ENCODE results near the gene C12orf76. TPM values are rescaled to one million over a fixed set of nuclear protein-coding genes. Genes with fewer than 3 reads are reported as not detected.

Gene C12orf76
- total and polyA plus RNA-seq, 9 of the 15 experiments (the other 6 are each of a cell fraction or from before 2014, with no cell fraction given) = 6.3 to 38.6 (median 12.3) TPM

DNA sequence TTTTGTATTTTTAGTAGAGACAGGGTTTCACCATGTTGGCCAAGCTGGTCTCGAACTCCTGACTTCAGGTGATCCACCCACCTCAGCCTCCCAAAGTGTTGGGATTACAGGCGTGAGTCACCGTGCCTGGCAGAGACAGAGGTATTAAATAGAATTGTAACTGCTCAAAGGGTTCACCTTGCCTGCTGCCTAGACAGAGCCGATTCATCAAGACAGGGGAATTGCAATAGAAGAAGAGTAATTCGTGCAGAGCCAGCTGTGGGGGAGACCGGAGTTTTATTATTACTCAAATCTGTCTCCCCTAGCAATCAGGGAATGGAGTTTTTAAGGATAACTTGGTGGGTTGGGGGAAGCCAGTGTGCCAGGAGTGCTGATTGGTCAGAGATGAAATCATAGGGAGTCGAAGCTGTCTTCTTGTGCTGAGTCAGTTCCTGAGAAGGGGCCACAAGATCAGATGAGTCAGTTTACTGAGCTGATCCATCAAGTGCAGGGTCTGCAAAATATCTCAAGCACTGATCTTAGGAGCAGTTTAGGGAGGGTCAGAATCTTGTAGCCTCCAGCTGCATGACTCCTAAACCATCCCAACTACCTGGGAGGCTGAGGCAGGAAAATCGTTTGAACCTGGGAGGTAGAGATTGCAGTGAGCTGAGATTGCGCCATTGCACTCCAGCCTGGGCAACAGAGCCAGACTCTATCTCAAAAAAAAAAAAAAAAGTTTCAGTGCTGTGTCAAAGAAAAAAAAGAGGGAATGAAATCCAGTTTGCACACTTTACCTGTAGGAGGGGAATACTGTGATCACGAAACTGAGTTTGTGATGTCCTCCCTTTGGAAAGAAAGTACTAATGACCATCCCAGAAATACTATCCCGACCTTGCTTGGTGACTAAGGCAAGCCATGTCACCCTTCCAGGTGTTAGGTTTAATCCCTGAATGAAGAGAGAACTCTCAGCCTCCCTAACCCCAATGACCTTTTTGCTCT is 7.3 kb upstream of the C12orf76 start (continued):
- TF ChIP-seq, protein P1, sequence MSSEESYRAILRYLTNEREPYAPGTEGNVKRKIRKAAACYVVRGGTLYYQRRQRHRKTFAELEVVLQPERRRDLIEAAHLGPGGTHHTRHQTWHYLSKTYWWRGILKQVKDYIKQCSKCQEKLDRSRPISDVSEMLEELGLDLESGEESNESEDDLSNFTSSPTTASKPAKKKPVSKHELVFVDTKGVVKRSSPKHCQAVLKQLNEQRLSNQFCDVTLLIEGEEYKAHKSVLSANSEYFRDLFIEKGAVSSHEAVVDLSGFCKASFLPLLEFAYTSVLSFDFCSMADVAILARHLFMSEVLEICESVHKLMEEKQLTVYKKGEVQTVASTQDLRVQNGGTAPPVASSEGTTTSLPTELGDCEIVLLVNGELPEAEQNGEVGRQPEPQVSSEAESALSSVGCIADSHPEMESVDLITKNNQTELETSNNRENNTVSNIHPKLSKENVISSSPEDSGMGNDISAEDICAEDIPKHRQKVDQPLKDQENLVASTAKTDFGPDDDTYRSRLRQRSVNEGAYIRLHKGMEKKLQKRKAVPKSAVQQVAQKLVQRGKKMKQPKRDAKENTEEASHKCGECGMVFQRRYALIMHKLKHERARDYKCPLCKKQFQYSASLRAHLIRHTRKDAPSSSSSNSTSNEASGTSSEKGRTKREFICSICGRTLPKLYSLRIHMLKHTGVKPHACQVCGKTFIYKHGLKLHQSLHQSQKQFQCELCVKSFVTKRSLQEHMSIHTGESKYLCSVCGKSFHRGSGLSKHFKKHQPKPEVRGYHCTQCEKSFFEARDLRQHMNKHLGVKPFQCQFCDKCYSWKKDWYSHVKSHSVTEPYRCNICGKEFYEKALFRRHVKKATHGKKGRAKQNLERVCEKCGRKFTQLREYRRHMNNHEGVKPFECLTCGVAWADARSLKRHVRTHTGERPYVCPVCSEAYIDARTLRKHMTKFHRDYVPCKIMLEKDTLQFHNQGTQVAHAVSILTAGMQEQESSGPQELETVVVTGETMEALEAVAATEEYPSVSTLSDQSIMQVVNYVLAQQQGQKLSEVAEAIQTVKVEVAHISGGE (CRISPR knock-in tag; IDR thresholded peaks at IDR 0.05) = 0 out of 6 replicates have a peak, but pooled peaks of 1 of the 3 experiments have one; percentile 42
- TF ChIP-seq ZNF121 (CRISPR knock-in tag; conservative IDR thresholded peaks at IDR 0.05) = peak; percentile 100

DNA sequence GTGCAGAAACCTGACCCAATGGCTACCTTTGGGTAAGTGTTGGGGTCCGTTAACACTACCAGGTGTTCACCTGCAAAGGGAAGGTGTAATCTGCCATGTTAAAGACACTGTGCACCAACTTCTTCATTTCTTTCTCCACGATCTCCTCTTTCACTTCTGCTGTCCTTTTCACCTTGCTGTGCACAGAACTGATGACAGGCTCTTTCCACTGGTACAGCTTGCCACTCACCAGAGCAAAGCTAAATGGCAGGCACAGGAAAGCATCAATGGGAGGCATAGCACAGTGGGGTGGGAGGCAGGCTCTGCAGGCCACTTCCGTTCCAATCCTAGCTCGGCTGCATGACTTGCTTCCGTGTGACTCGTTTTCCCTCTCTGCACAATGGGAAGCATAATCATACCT is 2.6 kb upstream of the C12orf76 start:
- no TSS peak for BruUV-seq (replicated peaks)
- H3K9me3 ChIP-seq (replicated peaks; ENCODE audit: control insufficient read depth, insufficient read depth, low read depth, low read length) = no peaks in the 10 kb centered on the region
- no peaks in the 10 kb centered on the region for H3K27me3 ChIP-seq (ENCODE audit: control insufficient read depth in 2 of 2, insufficient read depth in 2 of 2, low read length in 2 of 2)
- peak overlapping the region; percentile 47; the same call in 1 of the 2 replicates for H2AFZ ChIP-seq (ENCODE audit: low read depth, low read length)
- POLR2A ChIA-PET = no interaction called here
- intact Hi-C loops (cut with micrococcal nuclease) = no loop called here
- H3K9ac ChIP-seq (ENCODE audit: insufficient read depth in 1 of 2, low read depth in 2 of 2, low read length in 2 of 2) = peak overlapping the region in 1 of 2 experiments; percentile 72; a peak in 1 of 4 replicates
- CTCF ChIA-PET (ENCODE audit: low intra/inter-chr PET ratio) = no interaction called here
- peak overlapping the region; percentile 28; the same call in 1 of the 3 replicates for H3K27ac ChIP-seq (ENCODE audit: extremely low read depth, low read depth, low read length)
- ATAC-seq = no peak
- DNase-seq (ENCODE audit: extremely low read depth in 1 of 4, low spot score in 3 of 4) = no peak
- H3K4me1 ChIP-seq (replicated peaks in 1 of 2; ENCODE audit: control insufficient read depth in 2 of 2, insufficient read depth in 2 of 2, low read length in 2 of 2) = peaks cover 11 to 22% of the 10 kb centered on the region in 2 experiments
- peaks cover 17% of the 10 kb centered on the region for H3K79me2 ChIP-seq (ENCODE audit: control insufficient read depth, insufficient read depth, low read length)
- in situ Hi-C loops (cut with MboI) = no loop called here
- WGBS (ENCODE audit: insufficient coverage, low coverage, missing lambda C conversion rate) = 61% methylated on average over 6 of the region's 6 CpGs
- H3K4me2 ChIP-seq (ENCODE audit: insufficient read depth, low read length) = no peak overlapping the region; the same call in 1 of the 2 replicates
- H4K20me1 ChIP-seq (replicated peaks; ENCODE audit: control insufficient read depth, insufficient read depth, low read length) = no peaks in the 10 kb centered on the region
- no peaks in the 10 kb centered on the region for H3K9me1 ChIP-seq (ENCODE audit: control insufficient read depth, insufficient read depth, low read length)
- H3K36me3 ChIP-seq (ENCODE audit: control insufficient read depth, insufficient read depth, low read length) = peaks cover 3% of the 10 kb centered on the region; the same call in 1 of the 3 replicates
- FAIRE-seq = no peak
- no peak overlapping the region for H3K4me3 ChIP-seq
- TF ChIP-seq BCOR (IDR thresholded peaks at IDR 0.05) (no peak), RBFOX2 (IDR thresholded peaks at IDR 0.05; ENCODE audit: low read depth, low read length) (no peak), NR2C1 (IDR thresholded peaks at IDR 0.05) (no peak), NR2C1 (tag; IDR thresholded peaks at IDR 0.05) (no peak), KHSRP (IDR thresholded peaks at IDR 0.05) (no peak), TOE1 (IDR thresholded peaks at IDR 0.05; ENCODE audit: borderline replicate concordance) (no peak), TOE1 (CRISPR knock-in tag; IDR thresholded peaks at IDR 0.05; ENCODE audit: borderline replicate concordance, low read depth) (no peak), PHB2 (IDR thresholded peaks at IDR 0.05; ENCODE audit: low read depth) (no peak), ZBTB5 (IDR thresholded peaks at IDR 0.05) (no peak), SOX6 (IDR thresholded peaks at IDR 0.05) (no peak), ETV5 (CRISPR knock-in tag; IDR thresholded peaks at IDR 0.05; ENCODE audit: low read depth) (no peak), MXI1 (IDR thresholded peaks at IDR 0.05; ENCODE audit: low read depth, low read length) (no peak)
- TF ChIP-seq, protein P2, sequence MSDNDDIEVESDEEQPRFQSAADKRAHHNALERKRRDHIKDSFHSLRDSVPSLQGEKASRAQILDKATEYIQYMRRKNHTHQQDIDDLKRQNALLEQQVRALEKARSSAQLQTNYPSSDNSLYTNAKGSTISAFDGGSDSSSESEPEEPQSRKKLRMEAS (CRISPR knock-in tag; IDR thresholded peaks at IDR 0.05) = no peak

Data from K562 (cell line).